ENCODE measurements around the gene PPARA.

The PPARA gene

GRCh38 chr22:46114518-46115387 lies 35.6 kb upstream of the PPARA start:
- no peak for FAIRE-seq

GRCh38 chr22:46115388-46115678 lies 35.0 kb upstream of the PPARA start:
- FAIRE-seq, result no peak

GRCh38 chr22:46115755-46116490 lies 34.4 kb upstream of the PPARA start:
- no peak for FAIRE-seq

GRCh38 chr22:46116491-46116958 lies 33.8 kb upstream of the PPARA start:
- FAIRE-seq, result no peak

GRCh38 chr22:46117206-46118199 lies 32.8 kb upstream of the PPARA start:
- no peak for FAIRE-seq

GRCh38 chr22:46119093-46119728 lies 31.1 kb upstream of the PPARA start:
- FAIRE-seq, result no peak

- FAIRE-seq, result no peak
Measured at GRCh38 chr22:46119729-46120419, 30.5 kb upstream of the PPARA start.

GRCh38 chr22:46120420-46120737 lies 29.9 kb upstream of the PPARA start:
- no peak for FAIRE-seq

- FAIRE-seq, result no peak
Measured at GRCh38 chr22:46121079-46121478, 29.2 kb upstream of the PPARA start.

- no peak for FAIRE-seq
Measured at GRCh38 chr22:46121523-46122287, 28.6 kb upstream of the PPARA start.

GRCh38 chr22:46122511-46122971 lies 27.8 kb upstream of the PPARA start:
- no peak for FAIRE-seq

GRCh38 chr22:46122980-46123693 lies 27.2 kb upstream of the PPARA start:
- FAIRE-seq, result no peak

- no peak for FAIRE-seq
Measured at GRCh38 chr22:46123694-46124382, 26.5 kb upstream of the PPARA start.

- FAIRE-seq, result no peak
Measured at GRCh38 chr22:46124383-46125144, 25.8 kb upstream of the PPARA start.

- no peak for FAIRE-seq
Measured at GRCh38 chr22:46125311-46125710, 25.0 kb upstream of the PPARA start.

GRCh38 chr22:46125816-46126765 lies 24.2 kb upstream of the PPARA start:
- no peak for FAIRE-seq

- no peak for FAIRE-seq
Measured at GRCh38 chr22:46126853-46127385, 23.4 kb upstream of the PPARA start.

Measured in A204.1 (cell line).